ENCODE data around the gene CDH12. TPM values are rescaled to one million over a fixed set of nuclear protein-coding genes. Genes with fewer than 3 reads are reported as not detected.
"Not testable (repeated sequence)": the region's sequence is repeated elsewhere in the genome, so short reads cannot be mapped to it uniquely, and the experiment has no call there.

CDH12 gene
- total RNA-seq, 3 donors from 2014 or later: not detected

GRCh38 chr5:22651355-22651754 is 201.8 kb downstream of the CDH12 start:
- Mint-ChIP-seq H3K36me3 (ENCODE audit: insufficient read depth) (no peaks in the 10 kb centered on the region), H3K4me3 (no peak overlapping the region), H3K27me3 (ENCODE audit: low read depth) (no peaks in the 10 kb centered on the region), H3K4me1 (ENCODE audit: low read depth) (no peaks in the 10 kb centered on the region), H3K9me3 (peaks cover 16% of the 10 kb centered on the region)
- no peak for DNase-seq
- no peak for ATAC-seq

GRCh38 chr5:22650511-22650910 is 202.6 kb downstream of the CDH12 start:
- Mint-ChIP-seq H3K27me3 (ENCODE audit: low read depth) (no peaks in the 10 kb centered on the region), H3K36me3 (ENCODE audit: insufficient read depth) (no peaks in the 10 kb centered on the region), H3K9me3 (peaks cover 16% of the 10 kb centered on the region), H3K4me1 (ENCODE audit: low read depth) (no peaks in the 10 kb centered on the region), H3K4me3 (no peak overlapping the region)
- no peak for DNase-seq
- ATAC-seq: no peak

- Mint-ChIP-seq H3K27me3 (ENCODE audit: low read depth) (no peaks in the 10 kb centered on the region), H3K36me3 (ENCODE audit: insufficient read depth) (no peaks in the 10 kb centered on the region), H3K4me3 (no peak overlapping the region), H3K4me1 (ENCODE audit: low read depth) (no peaks in the 10 kb centered on the region), H3K9me3 (peaks cover 13% of the 10 kb centered on the region)
- DNase-seq (no peak), ATAC-seq (no peak)
These were observed 204.1 kb downstream of the CDH12 start for GRCh38 chr5:22649074-22649473.

GRCh38 chr5:22644859-22645258 is 208.3 kb downstream of the CDH12 start:
- H3K4me3 Mint-ChIP-seq: no peak overlapping the region
- no peaks in the 10 kb centered on the region for H3K27me3 Mint-ChIP-seq (ENCODE audit: low read depth)
- H3K9me3 Mint-ChIP-seq: peaks cover 10% of the 10 kb centered on the region
- H3K36me3 Mint-ChIP-seq (ENCODE audit: insufficient read depth): no peaks in the 10 kb centered on the region
- H3K4me1 Mint-ChIP-seq (ENCODE audit: low read depth): no peaks in the 10 kb centered on the region
- no peak for ATAC-seq
- no peak for DNase-seq

- DNase-seq (no peak), ATAC-seq (no peak)
- H3K9me3 Mint-ChIP-seq: peaks cover 16% of the 10 kb centered on the region
- no peaks in the 10 kb centered on the region for H3K27me3 Mint-ChIP-seq (ENCODE audit: low read depth)
- H3K4me1 Mint-ChIP-seq (ENCODE audit: low read depth): no peaks in the 10 kb centered on the region
- H3K4me3 Mint-ChIP-seq: no peak overlapping the region
- H3K36me3 Mint-ChIP-seq (ENCODE audit: insufficient read depth): no peaks in the 10 kb centered on the region
These were observed 209.8 kb downstream of the CDH12 start for GRCh38 chr5:22643356-22643755.

GRCh38 chr5:22631683-22632082 is 221.5 kb downstream of the CDH12 start:
- no peak for ATAC-seq
- Mint-ChIP-seq H3K4me1 (ENCODE audit: low read depth) (no peaks in the 10 kb centered on the region), H3K36me3 (ENCODE audit: insufficient read depth) (no peaks in the 10 kb centered on the region), H3K27me3 (ENCODE audit: low read depth) (no peaks in the 10 kb centered on the region), H3K4me3 (no peak overlapping the region), H3K9me3 (peaks cover 30% of the 10 kb centered on the region)
- no peak for DNase-seq

GRCh38 chr5:22627029-22627428 is 226.1 kb downstream of the CDH12 start:
- no peaks in the 10 kb centered on the region for H3K4me1 Mint-ChIP-seq (ENCODE audit: low read depth)
- no peak overlapping the region for H3K4me3 Mint-ChIP-seq
- no peaks in the 10 kb centered on the region for H3K27me3 Mint-ChIP-seq (ENCODE audit: low read depth)
- ATAC-seq (no peak), DNase-seq (no peak)
- H3K9me3 Mint-ChIP-seq: peaks cover 28% of the 10 kb centered on the region
- H3K36me3 Mint-ChIP-seq (ENCODE audit: insufficient read depth): no peaks in the 10 kb centered on the region

GRCh38 chr5:22625451-22625850 is 227.7 kb downstream of the CDH12 start:
- DNase-seq (no peak), ATAC-seq (no peak)
- no peaks in the 10 kb centered on the region for H3K36me3 Mint-ChIP-seq (ENCODE audit: insufficient read depth)
- H3K27me3 Mint-ChIP-seq (ENCODE audit: low read depth): no peaks in the 10 kb centered on the region
- H3K4me3 Mint-ChIP-seq: no peak overlapping the region
- H3K4me1 Mint-ChIP-seq (ENCODE audit: low read depth): no peaks in the 10 kb centered on the region
- H3K9me3 Mint-ChIP-seq: peaks cover 24% of the 10 kb centered on the region

- DNase-seq: no peak
- Mint-ChIP-seq H3K4me1 (ENCODE audit: low read depth) (no peaks in the 10 kb centered on the region), H3K9me3 (peaks cover 11% of the 10 kb centered on the region), H3K4me3 (no peak overlapping the region), H3K27me3 (ENCODE audit: low read depth) (no peaks in the 10 kb centered on the region), H3K36me3 (ENCODE audit: insufficient read depth) (no peaks in the 10 kb centered on the region)
- no peak for ATAC-seq
These were observed 232.1 kb downstream of the CDH12 start for GRCh38 chr5:22621084-22621483.

- no peak overlapping the region for H3K4me3 Mint-ChIP-seq
- H3K4me1 Mint-ChIP-seq (ENCODE audit: low read depth): no peaks in the 10 kb centered on the region
- DNase-seq: no peak
- H3K36me3 Mint-ChIP-seq (ENCODE audit: insufficient read depth): no peaks in the 10 kb centered on the region
- no peak for ATAC-seq
- no peaks in the 10 kb centered on the region for H3K27me3 Mint-ChIP-seq (ENCODE audit: low read depth)
- peaks cover 4% of the 10 kb centered on the region for H3K9me3 Mint-ChIP-seq
These were observed 237.2 kb downstream of the CDH12 start for GRCh38 chr5:22615964-22616363.

GRCh38 chr5:22614486-22615094 is 238.6 kb downstream of the CDH12 start:
- DNase-seq (no peak), ATAC-seq (no peak)
- Mint-ChIP-seq H3K4me1 (ENCODE audit: low read depth) (no peaks in the 10 kb centered on the region), H3K27me3 (ENCODE audit: low read depth) (no peaks in the 10 kb centered on the region), H3K36me3 (ENCODE audit: insufficient read depth) (no peaks in the 10 kb centered on the region), H3K9me3 (peaks cover 4% of the 10 kb centered on the region), H3K4me3 (no peak overlapping the region)

- H3K4me1 Mint-ChIP-seq (ENCODE audit: low read depth): no peaks in the 10 kb centered on the region
- no peak for DNase-seq
- H3K36me3 Mint-ChIP-seq (ENCODE audit: insufficient read depth): no peaks in the 10 kb centered on the region
- H3K9me3 Mint-ChIP-seq: peaks cover 4% of the 10 kb centered on the region
- no peak for ATAC-seq
- H3K4me3 Mint-ChIP-seq: no peak overlapping the region
- no peaks in the 10 kb centered on the region for H3K27me3 Mint-ChIP-seq (ENCODE audit: low read depth)
These were observed 240.2 kb downstream of the CDH12 start for GRCh38 chr5:22612928-22613327.

- ATAC-seq (no peak), DNase-seq (no peak)
- Mint-ChIP-seq H3K27me3 (ENCODE audit: low read depth) (no peaks in the 10 kb centered on the region), H3K36me3 (ENCODE audit: insufficient read depth) (no peaks in the 10 kb centered on the region), H3K4me3 (no peak overlapping the region), H3K4me1 (ENCODE audit: low read depth) (no peaks in the 10 kb centered on the region), H3K9me3 (peaks cover 13% of the 10 kb centered on the region)
These were observed 241.8 kb downstream of the CDH12 start for GRCh38 chr5:22611327-22611726.

- H3K9me3 Mint-ChIP-seq: peaks cover 17% of the 10 kb centered on the region
- not testable (repeated sequence) for H3K4me1 Mint-ChIP-seq (ENCODE audit: low read depth); H3K27me3 Mint-ChIP-seq (ENCODE audit: low read depth); H3K36me3 Mint-ChIP-seq (ENCODE audit: insufficient read depth); ATAC-seq; H3K4me3 Mint-ChIP-seq; DNase-seq
These were observed 245.6 kb downstream of the CDH12 start for GRCh38 chr5:22607498-22607897.

GRCh38 chr5:22605473-22605872 is 247.7 kb downstream of the CDH12 start:
- no peaks in the 10 kb centered on the region for H3K27me3 Mint-ChIP-seq (ENCODE audit: low read depth)
- no peaks in the 10 kb centered on the region for H3K36me3 Mint-ChIP-seq (ENCODE audit: insufficient read depth)
- ATAC-seq: no peak
- H3K4me1 Mint-ChIP-seq (ENCODE audit: low read depth): no peaks in the 10 kb centered on the region
- DNase-seq: no peak
- H3K4me3 Mint-ChIP-seq: no peak overlapping the region
- peaks cover 16% of the 10 kb centered on the region for H3K9me3 Mint-ChIP-seq

- peaks cover 16% of the 10 kb centered on the region for H3K9me3 Mint-ChIP-seq
- ATAC-seq: no peak
- no peak for DNase-seq
- no peak overlapping the region for H3K4me3 Mint-ChIP-seq
- H3K27me3 Mint-ChIP-seq (ENCODE audit: low read depth): no peaks in the 10 kb centered on the region
- H3K4me1 Mint-ChIP-seq (ENCODE audit: low read depth): no peaks in the 10 kb centered on the region
- H3K36me3 Mint-ChIP-seq (ENCODE audit: insufficient read depth): no peaks in the 10 kb centered on the region
These were observed 248.4 kb downstream of the CDH12 start for GRCh38 chr5:22604711-22605110.

Measured in activated T-cell treated with anti-CD3 and anti-CD28 coated beads, Interleukin-2, amount 50 U/mL, for 4 hours (primary cell).